GM13977 (cell line): Measurements from ENCODE around the gene ADGRF1.

Experiments used
- DNase-seq: peaks from one replicate; pipeline ENCODE4 v3.0.0; 2012; ENCODE audit warnings: low spot score
- CTCF ChIP-seq: IDR thresholded peaks from 2 replicates; pipeline ENCODE4 v1.5.1; 2012; ENCODE audit warnings: mild to moderate bottlenecking, control low read depth; ENCODE audit not compliant: insufficient read depth; ENCODE audit errors: extremely low read depth, missing control alignments
- in situ Hi-C: fragments of 300-500 bp; cut with MboI; formaldehyde crosslinking; loops from one replicate; pipeline ENCODE4 v1.12.0; 2022; ENCODE audit warnings: low sequenced_read_pairs, low pct_unique_long_range_greater_than_20kb, mixed read lengths, inconsistent platforms; ENCODE audit not compliant: unreplicated experiment

The ADGRF1 gene

GRCh38 chr6:47032974-47033765 lies 9.0 kb downstream of the ADGRF1 start:
- in situ Hi-C loops = no loop called here
- TF ChIP-seq CTCF = no peak
- no peak for DNase-seq

GRCh38 chr6:47031656-47032055 lies 10.5 kb downstream of the ADGRF1 start:
- TF ChIP-seq CTCF = no peak
- DNase-seq = no peak
- in situ Hi-C loops = no loop called here

GRCh38 chr6:47029865-47030561 lies 12.1 kb downstream of the ADGRF1 start:
- in situ Hi-C loops = no loop called here
- no peak for TF ChIP-seq CTCF
- DNase-seq = no peak

- in situ Hi-C loops = no loop called here
- no peak for DNase-seq
- TF ChIP-seq CTCF = no peak
Measured at GRCh38 chr6:47028835-47029360, 13.2 kb downstream of the ADGRF1 start.

GRCh38 chr6:47027315-47027714 lies 14.8 kb downstream of the ADGRF1 start:
- no peak for TF ChIP-seq CTCF
- in situ Hi-C loops = no loop called here
- DNase-seq = no peak

GRCh38 chr6:47026679-47027078 lies 15.5 kb downstream of the ADGRF1 start:
- no peak for DNase-seq
- TF ChIP-seq CTCF = no peak
- in situ Hi-C loops = no loop called here
